Measurements from ENCODE around the gene GCAT. TPM values are rescaled to one million over a fixed set of nuclear protein-coding genes. Genes with fewer than 3 reads are reported as not detected.

The GCAT gene
- total and polyA plus RNA-seq, 10 of the 15 experiments (the other 5 are each of a cell fraction or from before 2014, with no cell fraction given) = 0.95 to 34.3 (median 15.3) TPM

DNA sequence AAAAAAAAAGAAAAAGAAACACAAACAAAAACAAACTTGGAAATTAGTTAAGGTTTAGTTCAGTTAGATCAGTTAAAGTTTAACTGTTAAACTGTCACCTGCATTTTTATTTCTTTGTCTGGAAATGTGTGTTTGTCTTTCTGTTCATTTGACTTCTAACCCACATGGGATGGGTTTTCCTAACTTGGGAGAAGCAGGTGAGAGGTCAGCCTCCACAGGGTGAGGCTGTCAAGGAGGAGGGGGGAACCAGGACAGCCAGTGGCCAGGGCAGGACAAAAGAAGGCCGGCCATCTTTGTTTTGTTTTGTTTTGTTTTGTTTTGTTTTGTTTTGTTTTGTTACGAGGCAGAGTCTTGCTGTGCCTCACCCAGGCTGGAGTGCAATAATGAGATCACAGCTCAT is 13.4 kb upstream of the GCAT start:
- no peaks in the 10 kb centered on the region for H3K36me3 ChIP-seq (ENCODE audit: control insufficient read depth in 2 of 2, insufficient read depth in 2 of 2, low read length in 1 of 2)
- H3K9me3 ChIP-seq (replicated peaks; ENCODE audit: control insufficient read depth, insufficient read depth, low read length) = no peaks in the 10 kb centered on the region
- H3K4me3 ChIP-seq = no peak overlapping the region
- WGBS (ENCODE audit: insufficient coverage, insufficient replicate concordance, low lambda C conversion rate, missing lambda C conversion rate) = 20% methylated on average over 2 of the region's 2 CpGs
- ChIA-PET RAD21 (ENCODE audit: unreplicated experiment) (no interaction called here), POLR2A (no interaction called here), CTCF (interaction anchor here (1.0 kb wide), 1 partner anchor 102 kb away, joined by 4 read pairs; no protein-coding TSS in a partner anchor), SMC1A (ENCODE audit: uncharacterized antibody, unreplicated experiment) (no interaction called here)
- ATAC-seq (no peak), FAIRE-seq (no peak), DNase-seq (ENCODE audit: low read depth, low spot score) (no peak)
- no peak overlapping the region for H3K27ac ChIP-seq (ENCODE audit: control insufficient read depth, insufficient read depth)
- TF ChIP-seq, protein P1, sequence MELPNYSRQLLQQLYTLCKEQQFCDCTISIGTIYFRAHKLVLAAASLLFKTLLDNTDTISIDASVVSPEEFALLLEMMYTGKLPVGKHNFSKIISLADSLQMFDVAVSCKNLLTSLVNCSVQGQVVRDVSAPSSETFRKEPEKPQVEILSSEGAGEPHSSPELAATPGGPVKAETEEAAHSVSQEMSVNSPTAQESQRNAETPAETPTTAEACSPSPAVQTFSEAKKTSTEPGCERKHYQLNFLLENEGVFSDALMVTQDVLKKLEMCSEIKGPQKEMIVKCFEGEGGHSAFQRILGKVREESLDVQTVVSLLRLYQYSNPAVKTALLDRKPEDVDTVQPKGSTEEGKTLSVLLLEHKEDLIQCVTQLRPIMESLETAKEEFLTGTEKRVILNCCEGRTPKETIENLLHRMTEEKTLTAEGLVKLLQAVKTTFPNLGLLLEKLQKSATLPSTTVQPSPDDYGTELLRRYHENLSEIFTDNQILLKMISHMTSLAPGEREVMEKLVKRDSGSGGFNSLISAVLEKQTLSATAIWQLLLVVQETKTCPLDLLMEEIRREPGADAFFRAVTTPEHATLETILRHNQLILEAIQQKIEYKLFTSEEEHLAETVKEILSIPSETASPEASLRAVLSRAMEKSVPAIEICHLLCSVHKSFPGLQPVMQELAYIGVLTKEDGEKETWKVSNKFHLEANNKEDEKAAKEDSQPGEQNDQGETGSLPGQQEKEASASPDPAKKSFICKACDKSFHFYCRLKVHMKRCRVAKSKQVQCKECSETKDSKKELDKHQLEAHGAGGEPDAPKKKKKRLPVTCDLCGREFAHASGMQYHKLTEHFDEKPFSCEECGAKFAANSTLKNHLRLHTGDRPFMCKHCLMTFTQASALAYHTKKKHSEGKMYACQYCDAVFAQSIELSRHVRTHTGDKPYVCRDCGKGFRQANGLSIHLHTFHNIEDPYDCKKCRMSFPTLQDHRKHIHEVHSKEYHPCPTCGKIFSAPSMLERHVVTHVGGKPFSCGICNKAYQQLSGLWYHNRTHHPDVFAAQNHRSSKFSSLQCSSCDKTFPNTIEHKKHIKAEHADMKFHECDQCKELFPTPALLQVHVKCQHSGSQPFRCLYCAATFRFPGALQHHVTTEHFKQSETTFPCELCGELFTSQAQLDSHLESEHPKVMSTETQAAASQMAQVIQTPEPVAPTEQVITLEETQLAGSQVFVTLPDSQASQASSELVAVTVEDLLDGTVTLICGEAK (IDR thresholded peaks at IDR 0.05; ENCODE audit: borderline replicate concordance) = no peak
- 0 out of 2 replicates have a peak, but pooled peaks have one; percentile 15 for TF ChIP-seq YY1 (IDR thresholded peaks at IDR 0.05; ENCODE audit: low read depth, low read length)
- no peak overlapping the region for H3K4me2 ChIP-seq (ENCODE audit: control insufficient read depth, insufficient read depth)
- no peaks in the 10 kb centered on the region for H3K79me2 ChIP-seq (ENCODE audit: control insufficient read depth, insufficient read depth, low read length)
- intact Hi-C loops (cut with micrococcal nuclease; ENCODE audit: unreplicated experiment) = no loop called here
- in situ Hi-C loops (cut with MboI) = no loop called here
- BruUV-seq (replicated peaks) = no TSS peak
- H3K4me1 ChIP-seq (ENCODE audit: control insufficient read depth, insufficient read depth, low read length) = peaks cover 5% of the 10 kb centered on the region; the same call in 1 of the 2 replicates
- no peak overlapping the region for H2AFZ ChIP-seq (ENCODE audit: control insufficient read depth, low read depth, low read length)
- H3K9ac ChIP-seq (ENCODE audit: control insufficient read depth, insufficient read depth, low read length) = no peak overlapping the region
- no peaks in the 10 kb centered on the region for H4K20me1 ChIP-seq (ENCODE audit: control insufficient read depth, insufficient read depth)
- no peaks in the 10 kb centered on the region for H3K27me3 ChIP-seq (replicated peaks in 1 of 2; ENCODE audit: control insufficient read depth in 2 of 2, insufficient read depth in 2 of 2, low read length in 1 of 2)

DNA sequence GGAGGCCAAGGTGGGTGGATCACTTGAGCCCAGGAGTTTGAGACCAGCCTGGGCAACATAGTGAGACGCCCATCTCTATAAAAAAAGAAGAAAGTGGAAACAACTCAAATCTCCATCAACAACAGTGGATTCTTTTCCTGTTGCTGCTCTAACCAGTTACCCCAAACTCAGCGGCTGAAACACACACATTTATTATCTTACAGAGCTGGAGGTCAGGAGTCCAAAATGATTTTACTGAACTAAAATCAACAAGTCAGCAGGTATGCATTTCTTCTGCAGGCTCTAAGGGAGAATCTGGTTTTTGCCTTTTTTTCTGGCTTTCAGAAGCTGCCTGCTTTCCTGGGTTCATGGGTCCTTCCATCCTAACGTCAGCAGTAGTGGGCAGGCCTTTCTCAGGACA is 11.7 kb upstream of the GCAT start:
- DNase-seq (ENCODE audit: low read depth, low spot score) = no peak
- SMC1A ChIA-PET (ENCODE audit: uncharacterized antibody, unreplicated experiment) = no interaction called here
- CTCF ChIA-PET = no interaction called here
- FAIRE-seq = no peak
- Histone ChIP-seq H3K4me2 (ENCODE audit: control insufficient read depth, insufficient read depth) (no peak overlapping the region), H3K27me3 (replicated peaks in 1 of 2; ENCODE audit: control insufficient read depth in 2 of 2, insufficient read depth in 2 of 2, low read length in 1 of 2) (no peaks in the 10 kb centered on the region), H3K4me3 (no peak overlapping the region), H4K20me1 (ENCODE audit: control insufficient read depth, insufficient read depth) (no peaks in the 10 kb centered on the region), H3K9ac (ENCODE audit: control insufficient read depth, insufficient read depth, low read length) (no peak overlapping the region), H3K79me2 (ENCODE audit: control insufficient read depth, insufficient read depth, low read length) (no peaks in the 10 kb centered on the region), H2AFZ (ENCODE audit: control insufficient read depth, low read depth, low read length) (no peak overlapping the region), H3K4me1 (ENCODE audit: control insufficient read depth, insufficient read depth, low read length) (peaks cover 5% of the 10 kb centered on the region; the same call in 1 of the 2 replicates), H3K27ac (ENCODE audit: control insufficient read depth, insufficient read depth) (no peak overlapping the region), H3K9me3 (replicated peaks; ENCODE audit: control insufficient read depth, insufficient read depth, low read length) (no peaks in the 10 kb centered on the region), H3K36me3 (ENCODE audit: control insufficient read depth in 2 of 2, insufficient read depth in 2 of 2, low read length in 1 of 2) (no peaks in the 10 kb centered on the region)
- in situ Hi-C loops (cut with MboI) = no loop called here
- POLR2A ChIA-PET = no interaction called here
- no peak for ATAC-seq
- RAD21 ChIA-PET (ENCODE audit: unreplicated experiment) = no interaction called here
- intact Hi-C loops (cut with micrococcal nuclease; ENCODE audit: unreplicated experiment) = no loop called here
- WGBS (ENCODE audit: insufficient coverage, insufficient replicate concordance, low lambda C conversion rate, missing lambda C conversion rate) = 64% methylated on average over 3 of the region's 3 CpGs
- no TSS peak for BruUV-seq (replicated peaks)
- no peak for TF ChIP-seq KLF5 (IDR thresholded peaks at IDR 0.05; ENCODE audit: partially characterized antibody)
- no peak for TF ChIP-seq NFYA (IDR thresholded peaks at IDR 0.05; ENCODE audit: borderline replicate concordance, low read depth, low read length)
- no peak for TF ChIP-seq CBFB (IDR thresholded peaks at IDR 0.05; ENCODE audit: low read depth)
- no peak for TF ChIP-seq NBN (IDR thresholded peaks at IDR 0.05)
- TF ChIP-seq TAF1 (IDR thresholded peaks at IDR 0.05; ENCODE audit: borderline replicate concordance, low read depth, low read length) = no peak
- TF ChIP-seq IRF4 (IDR thresholded peaks at IDR 0.05; ENCODE audit: low read depth, low read length) = no peak
- no peak for TF ChIP-seq STAT1 (conservative IDR thresholded peaks at IDR 0.05)
- TF ChIP-seq POLR2AphosphoS2 (IDR thresholded peaks at IDR 0.05; ENCODE audit: low read depth, low read length) = no peak
- TF ChIP-seq, protein P2, sequence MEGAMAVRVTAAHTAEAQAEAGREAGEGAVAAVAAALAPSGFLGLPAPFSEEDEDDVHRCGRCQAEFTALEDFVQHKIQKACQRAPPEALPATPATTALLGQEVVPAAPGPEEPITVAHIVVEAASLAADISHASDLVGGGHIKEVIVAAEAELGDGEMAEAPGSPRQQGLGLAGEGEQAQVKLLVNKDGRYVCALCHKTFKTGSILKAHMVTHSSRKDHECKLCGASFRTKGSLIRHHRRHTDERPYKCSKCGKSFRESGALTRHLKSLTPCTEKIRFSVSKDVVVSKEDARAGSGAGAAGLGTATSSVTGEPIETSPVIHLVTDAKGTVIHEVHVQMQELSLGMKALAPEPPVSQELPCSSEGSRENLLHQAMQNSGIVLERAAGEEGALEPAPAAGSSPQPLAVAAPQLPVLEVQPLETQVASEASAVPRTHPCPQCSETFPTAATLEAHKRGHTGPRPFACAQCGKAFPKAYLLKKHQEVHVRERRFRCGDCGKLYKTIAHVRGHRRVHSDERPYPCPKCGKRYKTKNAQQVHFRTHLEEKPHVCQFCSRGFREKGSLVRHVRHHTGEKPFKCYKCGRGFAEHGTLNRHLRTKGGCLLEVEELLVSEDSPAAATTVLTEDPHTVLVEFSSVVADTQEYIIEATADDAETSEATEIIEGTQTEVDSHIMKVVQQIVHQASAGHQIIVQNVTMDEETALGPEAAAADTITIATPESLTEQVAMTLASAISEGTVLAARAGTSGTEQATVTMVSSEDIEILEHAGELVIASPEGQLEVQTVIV (IDR thresholded peaks at IDR 0.05; ENCODE audit: borderline replicate concordance, partially characterized antibody) = no peak
- TF ChIP-seq PAX5 (IDR thresholded peaks at IDR 0.05; ENCODE audit: borderline replicate concordance, low read depth, low read length) = no peak
- TF ChIP-seq CHD1 (IDR thresholded peaks at IDR 0.05; ENCODE audit: low read depth, low read length) = no peak
- TF ChIP-seq CHD4 (IDR thresholded peaks at IDR 0.05) = no peak

Data from GM12878 (cell line).